RWPE2 (cell line): ENCODE results near the gene HOMER1.
A peak's percentile ranks its signal among the peaks of the same experiment; 100 is the strongest.

Experiments used
- ATAC-seq: fragments of 200-7000 bp; cut with Tn5 transposase; 3 replicates; pipeline ENCODE4 v1.9.1; 2021; ENCODE audit warnings: low read depth
- DNase-seq: peaks from one replicate; pipeline ENCODE4 v3.0.0-alpha.2; 2020; ENCODE audit warnings: low spot score
- H3K27ac ChIP-seq: fragments of 450-650 bp; 2 replicates; pipeline ENCODE4 v1.5.1; 2017; ENCODE audit warnings: mild to moderate bottlenecking; ENCODE audit not compliant: poor library complexity, severe bottlenecking
- H3K27me3 ChIP-seq: fragments of 250-450 bp; sonication (Bioruptor Pico); 2 replicates; pipeline ENCODE4 v1.5.1; 2021; ENCODE audit warnings: mild to moderate bottlenecking, moderate library complexity; ENCODE audit not compliant: insufficient read depth, poor library complexity, severe bottlenecking
- H3K36me3 ChIP-seq: fragments of 250-450 bp; sonication (Bioruptor Pico); 2 replicates; pipeline ENCODE4 v1.5.1; 2020; ENCODE audit warnings: low read depth, mild to moderate bottlenecking, moderate library complexity
- H3K4me1 ChIP-seq: fragments of 250-450 bp; sonication (Bioruptor Pico); 2 replicates; pipeline ENCODE4 v1.5.1; 2021; ENCODE audit warnings: mild to moderate bottlenecking, moderate library complexity; ENCODE audit not compliant: insufficient read depth, poor library complexity, severe bottlenecking
- H3K4me3 ChIP-seq: fragments of 250-450 bp; sonication (Bioruptor Pico); 2 replicates; pipeline ENCODE4 v1.5.1; 2021; ENCODE audit warnings: mild to moderate bottlenecking, moderate library complexity; ENCODE audit not compliant: severe bottlenecking
- H3K9me3 ChIP-seq: fragments of 250-450 bp; sonication (Bioruptor Pico); 2 replicates; pipeline ENCODE4 v1.5.1; 2021; ENCODE audit warnings: mild to moderate bottlenecking, moderate library complexity; ENCODE audit not compliant: severe bottlenecking
- TF ChIP-seq, protein P1 (sequence below): fragments of 450-650 bp; IDR thresholded peaks from one replicate; pipeline ENCODE4 v1.5.1; 2017; ENCODE audit warnings: mild to moderate bottlenecking, moderate library complexity; ENCODE audit not compliant: poor library complexity, severe bottlenecking

Gene HOMER1

GRCh38 chr5:79416499-79416898 lies 97.4 kb downstream of the HOMER1 start:
- Histone ChIP-seq H3K27ac (no peak overlapping the region), H3K4me3 (no peak overlapping the region), H3K4me1 (peaks cover 3% of the 10 kb centered on the region), H3K36me3 (no peaks in the 10 kb centered on the region), H3K27me3 (no peaks in the 10 kb centered on the region), H3K9me3 (no peaks in the 10 kb centered on the region)
- TF ChIP-seq, protein P1, sequence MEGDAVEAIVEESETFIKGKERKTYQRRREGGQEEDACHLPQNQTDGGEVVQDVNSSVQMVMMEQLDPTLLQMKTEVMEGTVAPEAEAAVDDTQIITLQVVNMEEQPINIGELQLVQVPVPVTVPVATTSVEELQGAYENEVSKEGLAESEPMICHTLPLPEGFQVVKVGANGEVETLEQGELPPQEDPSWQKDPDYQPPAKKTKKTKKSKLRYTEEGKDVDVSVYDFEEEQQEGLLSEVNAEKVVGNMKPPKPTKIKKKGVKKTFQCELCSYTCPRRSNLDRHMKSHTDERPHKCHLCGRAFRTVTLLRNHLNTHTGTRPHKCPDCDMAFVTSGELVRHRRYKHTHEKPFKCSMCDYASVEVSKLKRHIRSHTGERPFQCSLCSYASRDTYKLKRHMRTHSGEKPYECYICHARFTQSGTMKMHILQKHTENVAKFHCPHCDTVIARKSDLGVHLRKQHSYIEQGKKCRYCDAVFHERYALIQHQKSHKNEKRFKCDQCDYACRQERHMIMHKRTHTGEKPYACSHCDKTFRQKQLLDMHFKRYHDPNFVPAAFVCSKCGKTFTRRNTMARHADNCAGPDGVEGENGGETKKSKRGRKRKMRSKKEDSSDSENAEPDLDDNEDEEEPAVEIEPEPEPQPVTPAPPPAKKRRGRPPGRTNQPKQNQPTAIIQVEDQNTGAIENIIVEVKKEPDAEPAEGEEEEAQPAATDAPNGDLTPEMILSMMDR: no peak
- ATAC-seq (no peak; the same call in 2 of the 3 replicates), DNase-seq (no peak)

- no peak overlapping the region for H3K27ac ChIP-seq
- peak; percentile 72 for ATAC-seq
- peaks cover 3% of the 10 kb centered on the region for H3K4me1 ChIP-seq
- TF ChIP-seq, protein P1: no peak
- no peak for DNase-seq
- H3K4me3 ChIP-seq: no peak overlapping the region
- H3K36me3 ChIP-seq: no peaks in the 10 kb centered on the region
- H3K27me3 ChIP-seq: no peaks in the 10 kb centered on the region
- H3K9me3 ChIP-seq: no peaks in the 10 kb centered on the region
Measured at GRCh38 chr5:79413112-79413511, 100.8 kb downstream of the HOMER1 start.

- no peak for ATAC-seq
- TF ChIP-seq, protein P1: no peak
- H3K4me3 ChIP-seq: no peak overlapping the region
- H3K36me3 ChIP-seq: no peaks in the 10 kb centered on the region
- H3K27me3 ChIP-seq: no peaks in the 10 kb centered on the region
- peaks cover 3% of the 10 kb centered on the region for H3K4me1 ChIP-seq
- H3K27ac ChIP-seq: no peak overlapping the region
- H3K9me3 ChIP-seq: no peaks in the 10 kb centered on the region
- DNase-seq: no peak
Measured at GRCh38 chr5:79408028-79408427, 105.9 kb downstream of the HOMER1 start.

DNA sequence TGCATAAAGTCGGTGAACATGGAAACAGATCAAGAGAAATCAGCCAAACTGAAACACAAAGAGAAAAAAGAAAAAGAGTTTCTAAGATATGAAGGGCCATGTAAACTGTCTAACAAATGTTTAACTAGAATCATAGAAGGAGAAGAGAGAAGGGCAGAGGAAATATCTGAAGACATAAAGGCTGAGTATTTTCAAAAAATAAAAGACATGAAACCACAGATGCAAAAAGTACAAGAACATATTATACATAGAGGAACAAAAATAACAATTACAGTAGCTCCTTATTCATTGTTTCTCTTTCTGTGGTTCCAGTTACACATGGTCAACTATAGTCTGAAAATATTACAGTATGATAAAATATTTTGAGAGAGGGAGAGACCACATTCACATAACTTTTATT lies 106.3 kb downstream of the HOMER1 start:
- Histone ChIP-seq H3K27me3 (no peaks in the 10 kb centered on the region), H3K36me3 (no peaks in the 10 kb centered on the region), H3K9me3 (no peaks in the 10 kb centered on the region), H3K27ac (no peak overlapping the region), H3K4me3 (no peak overlapping the region), H3K4me1 (no peaks in the 10 kb centered on the region)
- DNase-seq: no peak
- TF ChIP-seq, protein P1: no peak
- ATAC-seq: no peak

- no peak overlapping the region for H3K4me3 ChIP-seq
- H3K27me3 ChIP-seq: no peaks in the 10 kb centered on the region
- H3K27ac ChIP-seq: no peak overlapping the region
- H3K4me1 ChIP-seq: no peaks in the 10 kb centered on the region
- DNase-seq: no peak
- TF ChIP-seq, protein P1: no peak
- H3K36me3 ChIP-seq: peaks cover 8% of the 10 kb centered on the region
- no peak for ATAC-seq
- H3K9me3 ChIP-seq: no peaks in the 10 kb centered on the region
Measured at GRCh38 chr5:79401216-79401615, 112.7 kb downstream of the HOMER1 start.
